GM13977 (cell line): Measurements from ENCODE around the gene TIGD6.

Source experiments
- DNase-seq: peaks from one replicate; pipeline ENCODE4 v3.0.0; 2012; ENCODE audit warnings: low spot score
- CTCF ChIP-seq: IDR thresholded peaks from 2 replicates; pipeline ENCODE4 v1.5.1; 2012; ENCODE audit warnings: mild to moderate bottlenecking, control low read depth; ENCODE audit not compliant: insufficient read depth; ENCODE audit errors: extremely low read depth, missing control alignments
- in situ Hi-C: fragments of 300-500 bp; cut with MboI; formaldehyde crosslinking; loops from one replicate; pipeline ENCODE4 v1.12.0; 2022; ENCODE audit warnings: low sequenced_read_pairs, low pct_unique_long_range_greater_than_20kb, mixed read lengths, inconsistent platforms; ENCODE audit not compliant: unreplicated experiment

Gene TIGD6

DNA sequence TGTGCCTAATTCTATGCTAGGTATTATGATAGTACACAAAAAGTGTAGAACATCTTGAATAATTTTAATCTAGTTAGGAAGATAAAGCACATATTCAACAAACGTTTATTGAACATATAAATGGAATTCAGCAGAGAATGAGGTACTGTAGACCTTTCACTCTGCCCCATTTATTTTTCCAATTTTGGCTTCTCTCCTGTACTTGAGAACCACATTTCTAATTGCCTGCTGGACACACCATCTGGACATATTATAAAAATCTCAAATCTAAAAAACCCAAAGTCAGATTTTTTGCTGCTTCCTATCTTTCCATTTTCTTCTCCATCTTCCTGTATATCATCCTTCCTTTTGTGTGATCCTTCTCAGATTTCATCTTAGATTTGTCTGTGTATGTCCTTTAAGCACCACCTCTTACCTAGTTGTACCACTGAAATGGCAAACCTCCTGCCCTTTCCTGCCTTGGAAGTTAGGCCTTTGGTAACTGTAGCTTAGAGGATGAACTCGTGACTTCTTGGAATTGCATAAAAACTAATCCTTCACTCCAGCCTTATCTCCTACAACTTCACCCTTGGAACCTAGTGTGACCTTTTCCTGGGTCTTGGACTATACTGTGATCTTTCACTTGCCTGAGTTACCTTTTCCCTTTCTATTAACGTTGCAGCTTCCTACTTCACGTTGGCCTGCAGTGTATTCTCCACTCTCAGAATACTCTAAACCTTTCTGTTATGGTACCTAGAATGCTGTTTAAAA lies 31.1 kb downstream of the TIGD6 start:
- TF ChIP-seq CTCF: no peak
- DNase-seq: no peak
- in situ Hi-C loops: no loop called here

DNA sequence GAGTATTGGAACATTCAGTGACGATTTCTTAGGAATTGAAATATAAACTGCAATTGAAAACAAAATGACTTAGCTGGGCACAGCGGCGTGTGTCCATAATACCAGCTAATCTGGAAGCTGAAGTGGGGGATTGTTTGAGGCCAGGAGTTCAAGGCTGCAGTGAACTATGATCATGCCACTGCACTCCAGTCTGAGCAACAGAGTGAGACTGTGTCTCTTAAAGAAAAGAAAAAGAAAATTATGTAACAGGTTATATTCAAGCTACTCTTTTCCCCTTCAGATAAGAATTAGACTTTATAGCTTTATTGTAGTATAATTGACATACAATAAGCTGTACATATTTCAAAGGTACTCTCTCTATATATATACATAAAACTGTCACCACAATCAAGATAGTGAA lies 33.5 kb downstream of the TIGD6 start:
- DNase-seq: no peak
- in situ Hi-C loops: no loop called here
- TF ChIP-seq CTCF: no peak

DNA sequence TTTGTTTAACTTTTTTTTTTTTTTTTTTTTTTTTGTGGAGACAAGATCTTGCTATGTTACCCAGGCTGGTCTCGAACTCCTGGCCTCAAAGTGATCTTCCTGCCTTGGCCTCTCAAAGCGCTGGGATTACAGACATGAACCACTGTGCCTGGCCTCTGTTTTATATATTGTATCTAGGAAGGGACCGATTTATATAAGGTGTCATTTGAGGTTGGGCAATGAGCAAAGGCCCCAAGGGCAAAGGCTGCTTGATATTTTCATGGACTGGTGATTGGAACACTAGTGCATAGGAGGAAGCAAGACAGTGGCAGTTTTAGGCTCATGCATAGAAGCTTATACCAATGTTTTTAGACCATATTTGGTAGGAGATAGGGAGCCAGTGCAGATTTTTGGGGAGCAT lies 36.7 kb downstream of the TIGD6 start:
- TF ChIP-seq CTCF: no peak
- in situ Hi-C loops: no loop called here
- DNase-seq: no peak

DNA sequence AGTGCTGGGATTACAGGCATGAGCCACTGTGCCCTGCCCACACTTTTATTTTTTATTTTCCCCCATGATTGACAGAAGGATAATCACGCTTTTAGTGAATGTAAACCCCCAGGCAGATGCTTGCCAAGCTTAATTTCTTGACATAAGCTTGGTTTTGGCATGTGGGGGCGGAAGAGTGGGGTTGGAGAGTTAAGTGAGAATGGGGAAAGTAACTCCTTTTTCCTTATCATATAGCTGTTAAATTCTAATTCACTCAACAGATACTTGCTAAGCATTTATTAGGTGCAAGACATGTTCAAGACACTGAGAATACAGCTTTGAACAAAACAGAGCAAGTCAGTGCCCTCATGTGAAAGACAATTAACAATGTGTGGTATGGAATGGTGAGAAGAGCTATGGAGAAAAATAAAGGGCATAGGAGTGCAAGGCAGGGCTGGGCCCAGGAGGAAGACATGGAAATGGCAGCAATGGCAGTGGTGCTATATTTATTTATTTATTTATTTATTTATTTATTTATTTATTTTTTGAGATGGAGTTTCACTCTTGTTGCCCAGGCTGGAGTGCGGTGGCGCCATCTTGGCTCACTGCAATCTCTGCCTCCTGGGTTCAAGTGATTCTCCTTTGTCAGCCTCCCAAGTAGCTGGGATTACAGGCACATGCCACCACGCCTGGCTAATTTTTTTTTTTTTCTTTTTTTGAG lies 37.7 kb downstream of the TIGD6 start:
- TF ChIP-seq CTCF: no peak
- no peak for DNase-seq
- in situ Hi-C loops: no loop called here

DNA sequence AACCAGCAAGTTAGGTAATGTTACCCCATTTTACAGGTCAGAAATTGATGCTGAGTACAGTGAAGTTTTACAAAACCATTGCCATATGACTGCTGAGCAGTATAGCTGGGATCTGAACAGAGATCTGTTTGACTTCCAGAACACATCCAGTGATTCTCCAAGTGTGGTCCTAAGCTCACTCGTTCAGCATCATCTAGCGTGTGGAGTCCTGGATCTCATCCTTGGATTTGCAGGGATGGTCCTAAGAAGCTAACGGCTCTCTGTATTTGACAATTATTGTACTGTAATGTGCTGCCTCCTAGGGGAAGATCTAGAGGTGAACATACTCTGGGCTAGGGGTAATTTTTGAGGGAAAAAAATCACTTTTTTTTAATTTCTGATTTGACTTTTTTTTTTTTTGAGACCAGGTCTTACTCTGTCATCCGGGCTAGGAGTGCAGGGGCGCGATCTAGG lies 38.5 kb downstream of the TIGD6 start:
- TF ChIP-seq CTCF: peak; percentile 48
- in situ Hi-C loops: no loop called here

DNA sequence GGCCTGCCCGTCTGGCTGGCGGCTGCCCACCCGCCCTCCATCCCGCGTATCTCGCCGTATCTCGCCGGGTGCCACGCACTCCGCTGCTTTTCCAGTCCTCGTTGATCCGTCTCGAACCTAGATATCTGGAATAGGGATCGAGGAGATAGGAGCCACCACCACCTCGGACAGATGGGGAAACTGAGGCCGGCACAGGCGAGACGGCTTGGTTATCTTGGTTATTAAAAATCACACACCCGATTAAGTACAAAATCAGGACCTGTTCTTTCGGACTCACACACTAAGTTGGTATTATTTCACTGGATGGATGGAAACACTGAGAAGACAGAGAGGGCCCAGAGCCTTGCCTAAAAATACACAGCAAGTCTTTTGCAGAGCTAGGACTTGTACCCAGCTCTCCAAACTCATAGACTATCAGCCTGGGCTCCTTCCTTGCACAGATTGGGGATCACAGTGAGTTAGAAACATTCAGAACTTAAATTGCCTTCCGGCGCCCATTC lies 39.2 kb downstream of the TIGD6 start:
- TF ChIP-seq CTCF: no peak
- in situ Hi-C loops: no loop called here
- DNase-seq: no peak

More for the DNA sequence above, 38.5 kb downstream of the TIGD6 start:
- DNase-seq: peak; percentile 42
